ENCODE results near the gene LRRC14B.
"Not testable (repeated sequence)": the region's sequence is repeated elsewhere in the genome, so short reads cannot be mapped to it uniquely, and the experiment has no call there.

The LRRC14B gene

DNA sequence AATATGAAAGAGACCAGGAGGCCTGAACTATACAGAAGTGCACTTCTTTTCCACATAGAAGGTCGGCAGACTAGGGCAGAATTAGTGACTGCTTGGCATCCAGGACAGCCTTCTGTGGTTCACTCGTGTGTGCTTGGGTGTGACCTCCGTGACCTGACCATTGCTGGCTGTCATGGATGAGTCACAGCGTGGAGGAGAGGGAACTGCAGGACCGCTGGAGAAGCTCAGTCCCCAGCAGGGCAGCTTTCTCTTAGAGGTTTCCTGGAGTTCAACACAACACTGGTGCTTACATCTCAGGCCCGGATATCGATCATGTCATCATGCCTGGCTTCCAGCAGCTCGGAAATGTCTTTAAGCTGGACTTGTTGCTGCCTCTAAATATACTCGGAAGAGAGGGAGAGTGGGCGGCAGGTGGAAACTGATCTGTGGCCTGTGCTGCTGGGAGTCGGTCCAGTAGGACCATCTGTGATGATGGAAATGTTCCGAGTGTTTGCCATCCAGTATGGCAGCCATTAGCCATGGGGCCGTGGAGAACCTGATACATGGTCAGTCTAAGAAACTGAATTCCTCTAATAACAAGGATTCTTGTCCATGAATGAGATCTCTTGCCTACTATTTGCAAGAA lies 49.9 kb downstream of the LRRC14B start:
- DNase-seq (ENCODE audit: low spot score): not testable (repeated sequence)

DNA sequence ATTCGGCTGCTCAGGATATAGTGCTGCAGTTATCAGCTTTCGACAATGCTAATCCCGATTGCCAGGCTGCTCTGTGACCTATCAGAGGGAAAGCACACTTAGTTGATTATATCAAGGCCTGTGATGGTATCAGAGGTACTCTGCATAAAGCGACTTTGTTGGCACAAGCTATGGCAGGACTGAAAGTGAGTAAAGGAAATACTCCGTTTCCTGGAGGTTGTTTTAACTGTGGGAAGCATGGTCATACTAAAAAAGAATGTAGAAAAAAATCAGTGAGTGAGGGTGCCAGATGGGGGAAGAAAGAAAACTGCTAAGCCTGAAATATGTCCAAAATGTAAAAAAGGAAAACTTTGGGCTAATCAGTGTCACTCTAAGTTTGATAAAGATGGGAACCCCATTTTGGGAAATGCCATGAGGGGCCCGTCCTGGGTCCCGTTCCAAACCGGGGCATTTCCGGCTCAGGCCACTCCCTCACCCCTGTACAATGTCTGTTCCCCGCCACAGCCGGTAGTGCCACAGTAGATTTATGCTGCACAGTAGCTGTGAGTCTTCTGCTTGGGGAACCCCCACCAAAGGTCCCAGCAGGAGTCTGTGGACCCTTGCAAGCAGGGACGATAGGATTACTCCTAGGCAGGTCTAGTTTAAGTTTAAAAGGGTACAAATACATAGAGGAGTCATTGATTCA lies 52.5 kb downstream of the LRRC14B start:
- DNase-seq (ENCODE audit: low spot score): not testable (repeated sequence)

DNA sequence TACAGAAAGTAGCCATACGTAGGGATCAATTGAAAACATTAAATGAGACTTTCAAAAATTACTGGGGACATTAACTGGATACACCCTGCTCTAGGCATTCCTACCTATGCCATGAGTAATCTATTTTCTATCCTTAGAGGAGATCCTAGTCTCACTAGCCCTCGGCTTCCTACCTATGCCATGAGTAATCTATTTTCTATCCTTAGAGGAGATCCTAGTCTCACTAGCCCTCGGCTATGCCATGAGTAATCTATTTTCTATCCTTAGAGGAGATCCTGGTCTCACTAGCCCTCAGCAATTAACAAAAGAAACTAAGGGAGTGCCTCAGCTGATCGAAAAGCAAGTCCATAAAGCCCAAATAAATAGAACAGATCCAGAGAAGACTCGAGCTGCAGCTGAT lies 54.4 kb downstream of the LRRC14B start:
- DNase-seq (ENCODE audit: low spot score): not testable (repeated sequence)

All from NAMALWA (cell line).